ENCODE results near the gene UGP2.

DNA sequence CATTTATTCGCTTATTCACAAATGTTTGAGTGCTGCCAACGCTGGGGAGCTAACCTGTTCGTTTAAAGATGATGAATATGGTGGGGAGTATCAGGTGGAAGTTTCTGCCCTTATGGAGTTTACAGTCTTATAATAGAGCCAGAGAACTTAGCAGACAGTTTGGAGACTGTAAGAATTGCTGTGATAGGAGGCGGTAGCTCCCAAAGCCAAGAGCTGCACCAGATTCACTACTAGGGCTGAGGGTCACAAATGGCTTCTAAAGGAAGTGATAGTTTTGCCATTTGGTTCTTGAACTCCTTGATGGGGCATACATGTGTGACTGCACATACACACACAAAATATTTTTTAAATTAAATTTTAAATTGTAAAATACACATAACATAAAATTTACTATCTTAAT is 29.0 kb downstream of the UGP2 start:
- TF ChIP-seq EP300 (IDR thresholded peaks at IDR 0.05; ENCODE audit: borderline replicate concordance) (no peak), REST (IDR thresholded peaks at IDR 0.05; ENCODE audit: low read depth) (no peak), YY1 (IDR thresholded peaks at IDR 0.05; ENCODE audit: low read depth) (no peak), CEBPB (IDR thresholded peaks at IDR 0.05) (no peak), USF1 (IDR thresholded peaks at IDR 0.05) (no peak), EGR1 (IDR thresholded peaks at IDR 0.05) (no peak)
- TF ChIP-seq, protein P1, sequence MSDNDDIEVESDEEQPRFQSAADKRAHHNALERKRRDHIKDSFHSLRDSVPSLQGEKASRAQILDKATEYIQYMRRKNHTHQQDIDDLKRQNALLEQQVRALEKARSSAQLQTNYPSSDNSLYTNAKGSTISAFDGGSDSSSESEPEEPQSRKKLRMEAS (IDR thresholded peaks at IDR 0.05) = no peak

Data from Ishikawa (cell line).